Posterior cingulate gyrus (tissue), 11 donors: ENCODE data around the gene CTNNA3.

Source experiments
- DNase-seq, 10 donors: peaks; one replicate each; pipeline versions ENCODE4 v3.0.0 to v3.0.0-alpha.2; 2020 to 2021; ENCODE audit warnings: mixed read lengths in 3 of 10
- intact Hi-C: fragments of 100-400 bp; cut with DNase I; formaldehyde crosslinking; loops from one replicate; pipeline ENCODE4 v1.15.1; 2023

The CTNNA3 gene

DNA sequence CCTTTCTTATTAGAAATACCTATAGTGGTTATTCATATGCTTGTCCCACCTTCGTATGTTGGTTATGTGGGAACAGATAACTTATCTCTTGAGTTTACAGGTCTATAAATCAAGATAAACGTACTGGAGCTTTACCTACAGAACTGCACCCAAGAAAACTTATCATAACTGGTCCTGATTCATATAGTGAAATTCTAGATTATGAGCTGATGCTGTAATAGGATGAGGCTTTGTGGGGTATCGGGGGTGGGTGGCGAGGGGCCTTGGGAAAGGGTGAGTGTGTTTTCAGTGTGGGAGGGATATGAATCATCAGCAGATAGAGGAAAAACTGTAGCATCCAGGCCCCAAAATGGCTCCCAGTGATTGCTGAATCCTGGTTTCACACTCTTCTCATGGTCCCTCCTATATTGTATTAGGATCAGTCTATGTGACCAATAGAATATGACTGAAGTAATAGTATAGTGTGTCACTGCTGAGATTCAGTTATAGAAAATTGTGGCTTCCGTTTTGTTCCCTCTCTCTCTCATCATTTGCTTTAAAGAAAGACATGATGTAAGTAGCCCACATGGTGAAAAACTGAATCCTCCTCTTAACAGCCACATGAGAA, 1476.9 kb downstream of the CTNNA3 start:
- intact Hi-C loops, result no loop called here
- no peak for DNase-seq

DNA sequence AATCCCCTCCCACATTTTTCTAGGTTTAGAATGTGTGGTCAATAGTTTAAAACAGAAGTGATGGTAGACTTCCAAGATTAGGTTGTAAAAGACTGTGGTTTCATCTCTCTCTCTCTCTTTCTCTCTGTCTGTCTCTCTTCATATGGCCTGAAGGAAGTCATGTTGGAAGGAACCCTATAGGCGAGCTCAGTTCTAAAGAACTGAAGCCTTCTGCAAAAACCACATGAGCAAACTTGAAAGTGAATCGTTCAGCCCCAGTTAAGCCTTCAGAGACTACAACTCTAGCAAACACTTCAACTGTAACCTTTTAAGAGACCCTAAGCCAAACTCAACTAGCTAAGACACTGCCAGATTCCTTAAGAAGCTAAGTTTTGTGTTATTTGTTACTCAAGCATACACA, 1477.7 kb downstream of the CTNNA3 start:
- DNase-seq, result no peak
- intact Hi-C loops, result no loop called here

- no peak for DNase-seq
- intact Hi-C loops, result no loop called here
These were observed 1480.1 kb downstream of the CTNNA3 start for GRCh38 chr10:66215920-66216319.

DNA sequence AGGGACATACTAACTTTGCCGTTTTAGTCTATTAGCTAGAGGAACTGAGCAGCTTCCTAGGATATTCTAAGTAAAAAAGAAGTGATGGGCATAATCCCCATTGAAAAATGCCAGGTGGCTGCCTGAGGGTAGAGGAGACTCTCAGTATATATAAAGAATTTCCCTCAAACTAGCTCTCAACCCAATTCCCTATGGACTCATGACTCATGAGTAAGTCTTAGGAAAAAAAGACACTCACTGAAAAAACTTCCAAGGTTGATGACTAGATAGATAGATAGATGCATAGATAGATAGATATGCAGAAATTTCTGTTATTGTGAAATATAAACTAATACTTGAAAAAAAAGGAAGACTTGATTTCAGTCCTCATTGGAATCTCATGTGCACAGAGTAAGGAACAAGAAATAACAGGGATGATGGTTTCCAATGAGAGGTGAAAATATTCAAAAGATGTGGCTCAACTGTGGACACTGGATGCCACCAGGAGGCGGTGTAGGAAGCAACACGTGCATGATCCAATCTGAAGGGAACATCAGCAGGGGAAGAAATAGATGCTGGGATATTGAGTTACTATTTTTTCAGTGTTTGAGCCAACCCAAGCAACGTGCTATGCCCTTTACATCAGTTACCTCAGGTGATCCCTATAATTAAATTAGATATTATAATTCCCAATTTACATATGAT, 1481.1 kb downstream of the CTNNA3 start:
- intact Hi-C loops, result no loop called here
- DNase-seq, result no peak

DNA sequence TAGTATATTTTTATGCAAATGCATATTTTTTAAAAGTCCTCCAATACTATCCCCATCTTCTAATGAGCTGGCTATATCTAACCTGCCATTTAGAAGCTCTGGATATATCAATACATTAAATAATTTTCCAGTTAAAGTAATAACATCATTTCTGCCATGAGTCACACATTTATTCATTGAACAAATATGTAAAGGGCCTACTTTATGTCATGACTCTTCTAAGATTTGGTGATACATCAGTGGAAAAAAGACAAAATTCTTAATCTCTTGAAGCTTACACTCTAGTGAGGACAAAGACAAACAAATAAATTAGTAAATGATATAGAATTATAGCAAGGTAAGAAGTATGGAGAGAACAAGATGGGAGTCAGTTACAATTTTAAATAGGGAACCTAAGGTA, 1487.0 kb downstream of the CTNNA3 start:
- intact Hi-C loops, result no loop called here
- no peak for DNase-seq

GRCh38 chr10:66204838-66205237, 1491.2 kb downstream of the CTNNA3 start:
- DNase-seq, result no peak
- intact Hi-C loops, result no loop called here

- intact Hi-C loops, result no loop called here
- no peak for DNase-seq
These were observed 1493.9 kb downstream of the CTNNA3 start for GRCh38 chr10:66202101-66202500.

DNA sequence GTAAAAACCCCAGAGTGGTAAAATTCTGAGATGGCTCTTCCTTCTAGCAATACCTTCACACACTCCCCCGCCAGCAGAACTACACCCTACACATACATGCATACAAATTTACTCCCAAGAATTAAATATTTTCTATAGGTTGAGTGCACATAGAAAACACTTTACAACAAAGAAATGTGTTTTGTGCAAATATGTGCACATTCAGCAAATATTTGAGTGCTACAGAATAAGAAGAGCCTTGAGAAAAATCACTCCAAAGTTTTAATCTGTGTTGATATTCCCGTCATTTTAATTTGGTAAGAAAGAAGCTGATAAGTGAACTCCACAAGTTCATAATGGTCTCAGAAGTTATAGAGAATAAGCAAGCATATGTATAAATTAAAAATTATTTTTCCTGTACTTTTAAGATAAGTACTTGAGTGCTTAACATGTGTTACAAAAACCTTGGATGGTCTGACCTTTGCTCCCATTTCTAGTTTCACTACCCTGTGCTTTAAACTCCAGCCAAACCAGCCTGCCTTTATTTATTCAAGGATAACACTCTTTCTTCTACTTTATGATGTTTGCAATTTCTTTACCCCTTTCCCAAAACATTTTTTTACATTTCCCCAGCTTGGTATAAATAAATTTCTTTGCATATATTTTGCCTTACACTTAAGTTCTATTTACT, 1503.7 kb downstream of the CTNNA3 start:
- DNase-seq, result no peak
- intact Hi-C loops, result no loop called here

- intact Hi-C loops, result no loop called here
- DNase-seq, result no peak
These were observed 1505.6 kb downstream of the CTNNA3 start for GRCh38 chr10:66190413-66190812.

DNA sequence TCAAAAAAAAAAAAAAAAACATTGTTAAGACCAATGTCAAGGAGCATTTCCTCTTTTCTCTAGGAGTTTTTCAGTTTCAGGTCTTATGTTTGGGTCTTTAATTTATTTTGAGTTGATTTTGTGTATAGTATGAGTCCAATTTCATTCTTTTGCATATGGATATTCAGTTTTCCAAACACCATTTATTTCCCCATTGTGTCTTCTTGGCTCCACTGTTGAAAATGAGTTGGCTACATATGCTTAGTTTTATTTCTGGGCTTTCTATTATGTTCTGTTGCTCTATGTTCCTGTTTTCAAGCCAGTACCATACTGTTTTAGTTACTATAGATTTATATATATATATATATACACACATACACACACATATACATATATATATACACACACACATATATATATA, 1506.7 kb downstream of the CTNNA3 start:
- intact Hi-C loops, result loop anchor here (10.0 kb wide), 1 partner anchor 1214 kb away; no protein-coding TSS in a partner anchor
- DNase-seq, result no peak

GRCh38 chr10:66187053-66187733, 1508.8 kb downstream of the CTNNA3 start:
- intact Hi-C loops, result loop anchor here (10.0 kb wide), 1 partner anchor 1212 kb away; no protein-coding TSS in a partner anchor

GRCh38 chr10:66183028-66183427, 1513.0 kb downstream of the CTNNA3 start:
- DNase-seq, result no peak

More at GRCh38 chr10:66187053-66187733, 1508.8 kb downstream of the CTNNA3 start:
- no peak for DNase-seq

GRCh38 chr10:66180581-66181318, 1515.2 kb downstream of the CTNNA3 start:
- intact Hi-C loops, result loop anchor here (10.0 kb wide), 1 partner anchor 1206 kb away; no protein-coding TSS in a partner anchor
- DNase-seq, result no peak

More at GRCh38 chr10:66183028-66183427, 1513.0 kb downstream of the CTNNA3 start:
- intact Hi-C loops, result loop anchor here (10.0 kb wide), 1 partner anchor 1208 kb away; no protein-coding TSS in a partner anchor

DNA sequence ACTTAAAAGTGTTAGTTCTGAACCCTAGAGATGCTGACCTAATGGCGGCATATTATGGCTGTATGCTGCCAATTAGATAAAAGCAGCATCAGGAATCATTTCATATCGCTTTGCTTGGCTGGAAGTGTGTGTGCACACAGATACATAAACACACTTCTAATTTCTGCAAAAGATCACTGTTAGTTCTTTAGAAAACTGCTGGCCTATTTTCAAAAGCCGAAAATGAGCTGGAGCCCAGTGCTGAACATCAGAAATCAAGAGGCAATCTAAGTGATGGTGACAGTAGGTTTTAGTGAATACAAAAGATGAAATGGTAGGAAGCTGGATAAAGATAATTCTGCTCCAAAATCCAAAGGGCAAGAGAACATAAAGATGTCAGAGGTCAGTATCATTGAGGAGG, 1516.0 kb downstream of the CTNNA3 start:
- no peak for DNase-seq
- intact Hi-C loops, result loop anchor here (10.0 kb wide), 1 partner anchor 1205 kb away; no protein-coding TSS in a partner anchor

GRCh38 chr10:66176772-66177171, 1519.2 kb downstream of the CTNNA3 start:
- no peak for DNase-seq

GRCh38 chr10:66167816-66168215, 1528.2 kb downstream of the CTNNA3 start:
- intact Hi-C loops, result no loop called here
- DNase-seq, result no peak

More at GRCh38 chr10:66176772-66177171, 1519.2 kb downstream of the CTNNA3 start:
- intact Hi-C loops, result no loop called here

GRCh38 chr10:66162560-66163143, 1533.3 kb downstream of the CTNNA3 start:
- intact Hi-C loops, result no loop called here
- no peak for DNase-seq

- no peak for DNase-seq
- intact Hi-C loops, result no loop called here
These were observed 1544.6 kb downstream of the CTNNA3 start for GRCh38 chr10:66151346-66151745.

DNA sequence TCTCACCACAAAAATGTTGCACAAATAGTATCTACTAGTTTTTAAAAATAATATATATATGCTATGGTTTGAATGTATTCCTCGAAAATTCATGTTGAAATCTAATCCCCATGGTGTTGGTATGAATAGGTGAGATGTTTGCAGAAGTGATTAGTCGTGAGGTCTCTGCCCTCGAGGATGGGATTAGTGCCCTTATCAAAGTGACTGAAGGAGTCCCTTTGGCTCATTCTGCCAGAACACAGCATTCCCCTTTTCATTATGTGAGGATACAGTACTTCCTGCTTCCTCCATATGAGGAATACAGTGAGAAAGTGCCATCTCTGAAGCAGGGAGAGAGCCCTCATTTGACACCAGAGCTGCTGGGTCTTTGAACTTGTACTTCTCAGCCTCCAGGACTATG, 1547.7 kb downstream of the CTNNA3 start:
- intact Hi-C loops, result no loop called here
- DNase-seq, result no peak

DNA sequence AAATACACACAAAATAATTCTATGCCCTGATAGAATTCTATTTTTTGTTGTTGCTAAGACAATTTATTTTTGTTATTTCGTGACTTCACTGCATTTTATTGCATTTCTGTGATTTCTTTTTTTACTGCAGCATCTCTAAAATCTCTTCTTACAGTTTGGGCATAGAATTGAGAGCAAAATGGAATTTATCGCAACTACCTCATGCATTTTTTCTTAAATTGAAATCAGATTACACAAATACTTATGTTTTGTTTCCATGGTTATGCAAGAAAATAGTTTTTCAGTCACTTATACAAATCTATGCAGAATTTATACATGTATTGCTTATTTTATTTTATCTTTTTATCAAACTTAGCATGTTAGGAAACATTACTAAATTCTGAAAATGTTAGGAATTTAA, 1552.0 kb downstream of the CTNNA3 start:
- DNase-seq, result no peak
- intact Hi-C loops, result no loop called here
